ENCODE data around the gene ASPSCR1. TPM values are rescaled to one million over a fixed set of nuclear protein-coding genes. Genes with fewer than 3 reads are reported as not detected.
A peak's percentile ranks its signal among the peaks of the same experiment; 100 is the strongest.
"Not testable (repeated sequence)": the region's sequence is repeated elsewhere in the genome, so short reads cannot be mapped to it uniquely, and the experiment has no call there.

ASPSCR1 gene
- total and polyA plus RNA-seq, 3 donors from 2014 or later: 40.5 to 49.7 (median 46.2) TPM

GRCh38 chr17:81976332-81977210, 858 bp upstream of the ASPSCR1 start:
- no peaks in the 10 kb centered on the region for H3K9me3 ChIP-seq
- peak; percentile 54 for DNase-seq
- intact Hi-C loops (cut with DNase I; ENCODE audit: low total_unique reads): no loop called here
- H3K36me3 ChIP-seq (ENCODE audit: low read depth, missing control alignments): no peaks in the 10 kb centered on the region
- TF ChIP-seq CTCF (IDR thresholded peaks at IDR 0.05) (no peak), POLR2A (IDR thresholded peaks at IDR 0.05) (no peak)
- no peaks in the 10 kb centered on the region for H3K27me3 ChIP-seq
- peak overlapping the region; percentile 82 to 89 for H3K4me3 ChIP-seq
- H3K27ac ChIP-seq: peak overlapping the region; percentile 52 to 94
- H3K4me1 ChIP-seq: peaks cover 11% of the 10 kb centered on the region
- 16 to 24% methylated on average over 26 to 27 of the region's 30 CpGs for WGBS, 2 donors

GRCh38 chr17:81978524-81979298, 1.3 kb downstream of the ASPSCR1 start:
- Histone ChIP-seq H3K27ac (no peak overlapping the region), H3K9me3 (no peaks in the 10 kb centered on the region), H3K36me3 (ENCODE audit: low read depth, missing control alignments) (no peaks in the 10 kb centered on the region), H3K4me3 (no peak overlapping the region), H3K4me1 (peaks cover 11% of the 10 kb centered on the region), H3K27me3 (no peaks in the 10 kb centered on the region)
- no peak for DNase-seq
- TF ChIP-seq POLR2A (IDR thresholded peaks at IDR 0.05) (no peak), CTCF (IDR thresholded peaks at IDR 0.05) (no peak)
- intact Hi-C loops (cut with DNase I; ENCODE audit: low total_unique reads): no loop called here
- 78 to 85% methylated on average over 11 to 27 of the region's 27 CpGs for WGBS, 2 donors

GRCh38 chr17:81980122-81980521, 2.7 kb downstream of the ASPSCR1 start:
- no peak overlapping the region for H3K4me3 ChIP-seq
- TF ChIP-seq POLR2A (IDR thresholded peaks at IDR 0.05): no peak
- TF ChIP-seq CTCF (IDR thresholded peaks at IDR 0.05): no peak
- H3K9me3 ChIP-seq: no peaks in the 10 kb centered on the region
- 94 to 95% methylated on average over 4 of the region's 4 CpGs for WGBS, 2 donors
- no peaks in the 10 kb centered on the region for H3K27me3 ChIP-seq
- H3K27ac ChIP-seq: no peak overlapping the region
- intact Hi-C loops (cut with DNase I; ENCODE audit: low total_unique reads): no loop called here
- H3K36me3 ChIP-seq (ENCODE audit: low read depth, missing control alignments): no peaks in the 10 kb centered on the region
- DNase-seq: no peak
- peaks cover 11% of the 10 kb centered on the region for H3K4me1 ChIP-seq

GRCh38 chr17:81980707-81981343, 3.4 kb downstream of the ASPSCR1 start:
- Histone ChIP-seq H3K27ac (no peak overlapping the region), H3K4me1 (peaks cover 11% of the 10 kb centered on the region), H3K9me3 (no peaks in the 10 kb centered on the region), H3K4me3 (no peak overlapping the region), H3K36me3 (ENCODE audit: low read depth, missing control alignments) (no peaks in the 10 kb centered on the region), H3K27me3 (no peaks in the 10 kb centered on the region)
- no peak for TF ChIP-seq POLR2A (IDR thresholded peaks at IDR 0.05)
- no peak for TF ChIP-seq CTCF (IDR thresholded peaks at IDR 0.05)
- intact Hi-C loops (cut with DNase I; ENCODE audit: low total_unique reads): no loop called here
- DNase-seq: no peak
- 85 to 94% methylated on average over 9 of the region's 9 CpGs for WGBS, 2 donors

GRCh38 chr17:81981511-81981910, 4.1 kb downstream of the ASPSCR1 start:
- DNase-seq; H3K9me3 ChIP-seq; H3K27ac ChIP-seq; intact Hi-C loops (cut with DNase I; ENCODE audit: low total_unique reads); H3K36me3 ChIP-seq (ENCODE audit: low read depth, missing control alignments); H3K4me3 ChIP-seq; H3K4me1 ChIP-seq; H3K27me3 ChIP-seq: not testable (repeated sequence)
- 90 to 93% methylated on average over 11 to 12 of the region's 12 CpGs for WGBS, 2 donors

All from testis (tissue), 3 donors.